Measurements from ENCODE around the gene GATD1. TPM values are rescaled to one million over a fixed set of nuclear protein-coding genes. Genes with fewer than 3 reads are reported as not detected.

GATD1 gene
- total and polyA plus RNA-seq, 2 donors (not counting 1 experiment from before 2014, with no cell fraction given), result 62.4 to 70.0 TPM

DNA sequence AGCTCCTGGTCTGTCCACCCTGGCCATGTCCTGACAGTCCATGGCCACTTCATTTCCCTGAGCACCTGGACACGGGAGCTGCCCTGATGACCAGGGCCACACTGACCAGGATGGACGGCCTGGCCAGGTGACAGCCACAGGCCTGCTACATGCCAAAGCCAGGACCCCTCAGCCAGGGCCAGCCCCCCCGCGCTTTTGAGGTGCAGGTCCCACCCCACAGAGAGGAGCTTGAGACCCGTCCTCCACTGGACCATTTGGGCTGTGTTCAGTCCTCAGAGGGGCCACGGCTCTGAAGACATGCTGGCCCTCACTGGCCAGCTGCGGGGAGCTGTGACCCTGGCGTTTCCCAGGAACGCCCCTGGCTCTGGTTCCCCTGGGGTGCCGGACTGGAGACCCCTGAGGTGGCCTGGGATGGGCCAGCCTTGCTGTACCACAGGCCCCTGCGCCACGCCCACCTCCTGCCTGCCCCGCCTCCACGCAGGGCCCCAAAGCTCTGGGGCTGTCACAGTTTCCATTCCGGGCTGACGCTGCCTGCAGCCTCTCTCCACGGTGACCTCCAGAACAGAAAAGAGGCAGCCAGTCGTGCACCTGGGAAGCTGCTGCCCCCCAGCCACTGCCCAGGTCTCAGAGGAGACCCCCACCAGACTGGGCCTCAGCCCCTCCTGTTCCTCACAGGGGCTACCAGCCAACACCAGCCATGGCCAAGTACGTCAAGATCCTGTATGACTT, 53.1 kb downstream of the GATD1 start:
- H3K4me1 ChIP-seq (ENCODE audit: control insufficient read depth in 2 of 2, insufficient read depth in 2 of 2, low read length in 2 of 2), result peaks cover 34 to 56% of the 10 kb centered on the region in 2 donors
- peaks cover 31% of the 10 kb centered on the region for H3K4me1 Mint-ChIP-seq
- intact Hi-C loops (cut with micrococcal nuclease), result loop anchor here (5.0 to 10.0 kb wide), 2 partner anchors 109 to 187 kb away; partner anchors contain the start of genes HRAS, IRF7 and LRRC56
- H3K27me3 Mint-ChIP-seq, result peaks cover 7% of the 10 kb centered on the region
- H3K4me2 ChIP-seq (replicated peaks; ENCODE audit: low read depth, low read length, poor library complexity, severe bottlenecking), result no peak overlapping the region
- H3K4me3 ChIP-seq (ENCODE audit: control extremely low read depth in 1 of 5, extremely low read depth in 1 of 5, insufficient read depth in 1 of 5, low read depth in 2 of 5, low read length in 4 of 5), result no peak overlapping the region
- H3K27ac ChIP-seq (ENCODE audit: low read length in 2 of 2), result no peak overlapping the region
- H3K79me2 ChIP-seq (ENCODE audit: control insufficient read depth, insufficient read depth, low read length), result no peaks in the 10 kb centered on the region
- peaks cover 9% of the 10 kb centered on the region for H4K20me1 ChIP-seq (ENCODE audit: control insufficient read depth, insufficient read depth, low read length, poor library complexity, severe bottlenecking)
- TF ChIP-seq, protein P1, sequence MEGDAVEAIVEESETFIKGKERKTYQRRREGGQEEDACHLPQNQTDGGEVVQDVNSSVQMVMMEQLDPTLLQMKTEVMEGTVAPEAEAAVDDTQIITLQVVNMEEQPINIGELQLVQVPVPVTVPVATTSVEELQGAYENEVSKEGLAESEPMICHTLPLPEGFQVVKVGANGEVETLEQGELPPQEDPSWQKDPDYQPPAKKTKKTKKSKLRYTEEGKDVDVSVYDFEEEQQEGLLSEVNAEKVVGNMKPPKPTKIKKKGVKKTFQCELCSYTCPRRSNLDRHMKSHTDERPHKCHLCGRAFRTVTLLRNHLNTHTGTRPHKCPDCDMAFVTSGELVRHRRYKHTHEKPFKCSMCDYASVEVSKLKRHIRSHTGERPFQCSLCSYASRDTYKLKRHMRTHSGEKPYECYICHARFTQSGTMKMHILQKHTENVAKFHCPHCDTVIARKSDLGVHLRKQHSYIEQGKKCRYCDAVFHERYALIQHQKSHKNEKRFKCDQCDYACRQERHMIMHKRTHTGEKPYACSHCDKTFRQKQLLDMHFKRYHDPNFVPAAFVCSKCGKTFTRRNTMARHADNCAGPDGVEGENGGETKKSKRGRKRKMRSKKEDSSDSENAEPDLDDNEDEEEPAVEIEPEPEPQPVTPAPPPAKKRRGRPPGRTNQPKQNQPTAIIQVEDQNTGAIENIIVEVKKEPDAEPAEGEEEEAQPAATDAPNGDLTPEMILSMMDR (IDR thresholded peaks at IDR 0.05), result no peak
- no peak for TF ChIP-seq EZH2 (IDR thresholded peaks at IDR 0.05; ENCODE audit: borderline replicate concordance, insufficient read depth, low read depth, low read length, poor library complexity, severe bottlenecking)
- no peaks in the 10 kb centered on the region for H3K9me3 Mint-ChIP-seq (ENCODE audit: insufficient read depth)
- H3K27ac Mint-ChIP-seq, result no peak overlapping the region
- ChIA-PET POLR2A (interaction anchor here (1.0 to 8.2 kb wide), 3 partner anchors 29 to 169 kb away, joined by 3 to 105 read pairs (median 9); partner anchors contain the start of genes DEAF1 and TMEM80), CTCF (interaction anchor here (0.8 to 8.2 kb wide), 12 partner anchors 13 to 188 kb away, joined by 3 to 104 read pairs (median 6); partner anchors contain the start of genes DEAF1, HRAS, TALDO1 and TMEM80)
- WGBS (ENCODE audit: insufficient coverage), result 87% methylated on average over 19 of the region's 19 CpGs
- peaks cover 0 to 44% (median 4%) of the 10 kb centered on the region in 4 experiments for H3K27me3 ChIP-seq (replicated peaks in 1 of 4; ENCODE audit: control extremely low read depth in 1 of 4, control insufficient read depth in 3 of 4, insufficient read depth in 4 of 4, low read length in 3 of 4)
- H3K4me3 Mint-ChIP-seq, result peak overlapping the region; percentile 13
- H3K9ac ChIP-seq (ENCODE audit: low read length), result no peak overlapping the region
- H2AFZ ChIP-seq (ENCODE audit: insufficient read depth, low read depth, low read length, poor library complexity, severe bottlenecking), result no peak overlapping the region
- no peak for ATAC-seq (ENCODE audit: low read depth)
- no peaks in the 10 kb centered on the region for H3K36me3 ChIP-seq (replicated peaks in 1 of 2; ENCODE audit: control extremely low read depth in 1 of 2, control insufficient read depth in 1 of 2, extremely low read depth in 1 of 2, insufficient read depth in 2 of 2, low read length in 1 of 2)
- no peak for DNase-seq
- no peaks in the 10 kb centered on the region for H3K9me3 ChIP-seq (ENCODE audit: control extremely low read depth in 1 of 3, control insufficient read depth in 2 of 3, insufficient read depth in 1 of 3, low read length in 2 of 3)
